GM23248 (cell line): Measurements from ENCODE around the gene PDGFRB.

ENCODE experiments used
- EZH2 ChIP-seq: fragments of 200-600 bp; sonication (generic); IDR thresholded peaks from 2 replicates; pipeline ENCODE4 v1.6.1; 2018; ENCODE audit warnings: antibody characterized with exemption, mild to moderate bottlenecking; ENCODE audit not compliant: insufficient read depth, poor library complexity, severe bottlenecking
- EZH2phosphoT487 ChIP-seq: fragments of 200-600 bp; sonication (generic); IDR thresholded peaks from 2 replicates; pipeline ENCODE4 v1.6.1; 2018; ENCODE audit warnings: antibody characterized with exemption, moderate library complexity, mild to moderate bottlenecking, low read depth; ENCODE audit not compliant: insufficient read depth

DNA sequence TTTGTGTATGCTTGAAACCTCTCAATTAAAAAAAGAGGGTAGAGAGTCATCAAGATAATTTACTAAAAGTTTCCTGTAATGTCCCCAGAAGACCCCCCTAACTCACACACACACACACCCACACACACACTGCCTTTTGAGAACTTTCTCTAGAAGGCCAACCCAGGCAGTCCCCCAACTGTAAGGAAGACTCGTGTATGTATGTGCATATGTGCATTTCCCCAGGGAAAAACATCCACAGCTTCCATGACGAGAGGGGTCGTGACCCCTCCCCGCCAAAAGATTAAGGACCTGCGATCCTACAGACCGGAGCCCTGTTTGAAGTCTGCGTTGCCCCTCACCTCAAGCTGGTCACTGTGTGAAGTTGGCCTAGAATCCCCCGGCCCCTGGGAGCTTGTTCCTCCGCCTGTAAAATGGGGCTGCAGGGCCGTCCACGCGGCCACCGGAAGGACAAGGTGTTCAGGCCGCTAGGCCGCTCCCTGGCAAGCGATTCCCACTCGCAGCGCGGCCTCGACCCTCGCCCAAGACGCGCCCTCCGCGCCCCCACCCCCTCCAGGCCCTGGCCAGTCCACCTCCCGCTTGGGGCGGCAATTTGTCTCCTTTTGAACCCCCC, 10.5 kb upstream of the PDGFRB start:
- TF ChIP-seq EZH2phosphoT487 (no peak), EZH2 (no peak)
